GM23338 (cell line): ENCODE data around the gene IL1RN. TPM values are rescaled to one million over a fixed set of nuclear protein-coding genes. Genes with fewer than 3 reads are reported as not detected.

ENCODE experiments used
- ATAC-seq: fragments of 200-7000 bp; cut with Tn5 transposase; 3 replicates; pipeline ENCODE4 v1.9.1; 2020
- DNase-seq: peaks from one replicate; pipeline ENCODE4 v3.0.0-alpha.2; 2015; ENCODE audit warnings: low spot score
- H2AFZ ChIP-seq: fragments of 200-600 bp; sonication (generic); 2 replicates; pipeline ENCODE4 v1.8.0; 2016; ENCODE audit warnings: antibody characterized with exemption, mild to moderate bottlenecking, moderate library complexity
- H3F3A ChIP-seq: fragments of 200-600 bp; sonication (generic); replicated peaks from 2 replicates; pipeline ENCODE4 v1.8.0; 2017; ENCODE audit warnings: antibody characterized with exemption, mixed run types, low read depth
- H3K27ac ChIP-seq: fragments of 200-600 bp; sonication (generic); 2 replicates; pipeline ENCODE4 v1.6.1; 2016; ENCODE audit warnings: low read depth
- H3K27me3 ChIP-seq: fragments of 200-600 bp; sonication (generic); 2 replicates; pipeline ENCODE4 v1.8.0; 2016; ENCODE audit warnings: mild to moderate bottlenecking, mixed run types, moderate library complexity; ENCODE audit not compliant: insufficient read depth
- H3K36me3 ChIP-seq: fragments of 200-600 bp; sonication (generic); 2 replicates; pipeline ENCODE4 v1.8.0; 2016; ENCODE audit warnings: mild to moderate bottlenecking; ENCODE audit not compliant: insufficient read depth
- H3K4me1 ChIP-seq: fragments of 200-600 bp; sonication (generic); 2 replicates; pipeline ENCODE4 v1.8.0; 2016; ENCODE audit warnings: mild to moderate bottlenecking, moderate library complexity; ENCODE audit not compliant: insufficient read depth
- H3K4me2 ChIP-seq: fragments of 200-600 bp; sonication (generic); 2 replicates; pipeline ENCODE4 v1.7.1; 2017; ENCODE audit warnings: mixed run types
- H3K4me3 ChIP-seq: fragments of 200-600 bp; sonication (generic); 2 replicates; pipeline ENCODE4 v1.6.1; 2016; ENCODE audit warnings: mixed run types
- H3K79me2 ChIP-seq: fragments of 200-600 bp; sonication (generic); replicated peaks from 2 replicates; pipeline ENCODE4 v1.8.0; 2017; ENCODE audit warnings: mild to moderate bottlenecking; ENCODE audit not compliant: insufficient read depth
- H3K9me2 ChIP-seq: fragments of 200-600 bp; sonication (generic); 2 replicates; pipeline ENCODE4 v1.8.0; 2017; ENCODE audit not compliant: insufficient read depth
- H4K20me1 ChIP-seq: fragments of 200-600 bp; sonication (generic); replicated peaks from 2 replicates; pipeline ENCODE4 v1.8.0; 2017; ENCODE audit warnings: mild to moderate bottlenecking; ENCODE audit not compliant: insufficient read depth
- H3K27ac Mint-ChIP-seq: 2 replicates; pipeline ENCODE4 v1.8.0; 2020; ENCODE audit warnings: inconsistent platforms, mild to moderate bottlenecking, moderate library complexity, mixed read lengths
- H3K27me3 Mint-ChIP-seq: 3 replicates; pipeline ENCODE4 v1.8.0; 2022; ENCODE audit warnings: low read depth, mild to moderate bottlenecking, moderate library complexity, mixed read lengths, inconsistent platforms; ENCODE audit not compliant: insufficient read depth, poor library complexity
- H3K36me3 Mint-ChIP-seq: 3 replicates; pipeline ENCODE4 v1.8.0; 2021; ENCODE audit warnings: low read depth, mild to moderate bottlenecking, inconsistent platforms, moderate library complexity, mixed read lengths
- H3K4me1 Mint-ChIP-seq: 3 replicates; pipeline ENCODE4 v1.8.0; 2020; ENCODE audit warnings: mild to moderate bottlenecking, inconsistent platforms, mixed read lengths
- H3K4me3 Mint-ChIP-seq: 3 replicates; pipeline ENCODE4 v1.8.0; 2021; ENCODE audit warnings: moderate library complexity, mild to moderate bottlenecking, inconsistent platforms, mixed read lengths
- H3K9me3 Mint-ChIP-seq: 3 replicates; pipeline ENCODE4 v1.8.0; 2020; ENCODE audit warnings: moderate library complexity, mild to moderate bottlenecking, inconsistent platforms, mixed read lengths
- CREB1 ChIP-seq: fragments of 250-450 bp; sonication (Bioruptor Pico); IDR thresholded peaks from 2 replicates; pipeline ENCODE4 v1.5.0; 2020; ENCODE audit warnings: low read depth, mild to moderate bottlenecking, moderate library complexity
- ETS1 ChIP-seq: IDR thresholded peaks from 2 replicates; pipeline ENCODE4 v1.6.1; 2016; ENCODE audit warnings: antibody characterized with exemption
- EZH2 ChIP-seq: fragments of 200-600 bp; sonication (generic); IDR thresholded peaks from one replicate; pipeline ENCODE4 v1.8.0; 2017; ENCODE audit warnings: antibody characterized with exemption, mild to moderate bottlenecking, low read depth; ENCODE audit not compliant: unreplicated experiment
- EZH2phosphoT487 ChIP-seq: fragments of 200-600 bp; sonication (generic); IDR thresholded peaks from one replicate; pipeline ENCODE4 v1.8.1; 2018; ENCODE audit warnings: antibody characterized with exemption; ENCODE audit not compliant: unreplicated experiment
- JUNB ChIP-seq: IDR thresholded peaks from one replicate; pipeline ENCODE4 v1.6.1; 2016; ENCODE audit warnings: antibody characterized with exemption; ENCODE audit not compliant: unreplicated experiment
- NANOG ChIP-seq: IDR thresholded peaks from 2 replicates; pipeline ENCODE4 v1.6.1; 2016; ENCODE audit warnings: antibody characterized with exemption, borderline replicate concordance
- POLR2AphosphoS5 ChIP-seq: IDR thresholded peaks from 2 replicates; pipeline ENCODE4 v1.6.1; 2016; ENCODE audit warnings: antibody characterized with exemption, low read depth
- REST ChIP-seq: IDR thresholded peaks from one replicate; pipeline ENCODE4 v1.6.1; 2018; ENCODE audit warnings: antibody characterized with exemption; ENCODE audit not compliant: unreplicated experiment
- STAT1 ChIP-seq: IDR thresholded peaks from one replicate; pipeline ENCODE4 v1.6.1; 2016; ENCODE audit warnings: antibody characterized with exemption; ENCODE audit not compliant: unreplicated experiment
- ZNF114 ChIP-seq: fragments of 250-450 bp; sonication (Bioruptor Pico); IDR thresholded peaks from 2 replicates; pipeline ENCODE4 v1.5.0; 2020; ENCODE audit warnings: mild to moderate bottlenecking, moderate library complexity
- ZNF331 ChIP-seq: fragments of 250-450 bp; sonication (Bioruptor Pico); IDR thresholded peaks from 2 replicates; pipeline ENCODE4 v1.5.0; 2020; ENCODE audit warnings: low read depth, mild to moderate bottlenecking, moderate library complexity
- ZNF462 ChIP-seq: fragments of 250-450 bp; sonication (Bioruptor Pico); IDR thresholded peaks from 2 replicates; pipeline ENCODE4 v1.5.0; 2020; ENCODE audit warnings: mild to moderate bottlenecking, moderate library complexity
- polyA plus RNA-seq: library from polyadenylated mRNA; unstranded; fragments of >200 nt; fragmentation: Nextera tagmentation; extraction: Ambion mirVana; gene quantifications from 2 replicates; pipeline ENCODE4 v1.2.1, GENCODE V29; 2016
- total RNA-seq: library from RNA; depleted of rRNA; stranded (reverse); fragments of >200 nt; shearing (Covaris generic); gene quantifications from 2 replicates; pipeline ENCODE4 v1.2.3, GENCODE V29; 2014
- TF ChIP-seq, protein P1 (sequence below), 2 experiments: fragments of 200-600 bp in 1 of 2; sonication (generic) in 1 of 2; conservative IDR thresholded peaks; 2 replicates each; pipeline versions ENCODE4 v1.5.1 to v1.6.1; 2016 to 2017; ENCODE audit warnings: antibody characterized with exemption in 2 of 2, low read depth in 2 of 2, mild to moderate bottlenecking in 2 of 2, moderate library complexity in 1 of 2

Gene IL1RN
- total and polyA plus RNA-seq, 2 experiments from 2014 or later: not detected

DNA sequence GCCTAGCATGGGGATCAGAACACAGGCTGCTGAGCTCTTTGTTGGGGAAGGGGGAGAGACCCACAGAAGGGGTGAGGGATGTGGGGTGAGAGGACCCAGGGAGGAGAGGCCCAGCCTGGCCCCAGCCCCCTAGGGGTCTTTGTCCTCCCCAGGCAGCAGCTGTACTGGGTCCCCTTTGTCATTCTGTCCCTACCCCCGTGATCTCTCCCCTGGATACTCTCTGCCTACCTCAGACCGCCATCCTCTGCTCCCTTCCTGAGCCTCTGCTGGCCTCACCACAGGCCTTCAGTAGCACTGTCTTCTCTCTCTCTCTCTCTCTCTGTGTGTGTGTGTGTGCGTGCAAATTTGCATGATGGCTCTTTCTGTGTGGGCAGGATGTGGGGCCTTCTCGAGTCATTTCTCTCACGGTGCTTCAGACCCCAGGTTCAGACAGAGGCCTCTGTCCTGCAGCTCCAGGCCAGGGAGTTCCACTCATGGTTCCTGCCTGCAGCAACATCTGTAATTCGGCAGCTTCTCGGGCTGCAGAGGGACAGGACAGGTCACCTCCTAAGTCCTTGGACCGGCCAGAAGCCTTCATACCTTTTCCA lies 47.7 kb downstream of the IL1RN start:
- Mint-ChIP-seq H3K27me3 (peaks cover 5% of the 10 kb centered on the region), H3K36me3 (no peaks in the 10 kb centered on the region), H3K27ac (no peak overlapping the region), H3K9me3 (no peaks in the 10 kb centered on the region), H3K4me3 (no peak overlapping the region), H3K4me1 (peaks cover 26% of the 10 kb centered on the region)
- no peaks in the 10 kb centered on the region for H3K9me2 ChIP-seq
- ATAC-seq (peak; percentile 44), DNase-seq (no peak)
- H4K20me1 ChIP-seq: no peaks in the 10 kb centered on the region
- no peaks in the 10 kb centered on the region for H3K27me3 ChIP-seq
- 0 out of 2 replicates have a peak overlapping the region, but pooled peaks have one; percentile 18 for H2AFZ ChIP-seq
- H3K4me1 ChIP-seq: no peaks in the 10 kb centered on the region; the same call in 1 of the 2 replicates
- H3F3A ChIP-seq: no peaks in the 10 kb centered on the region
- no peak for TF ChIP-seq STAT1
- TF ChIP-seq, protein P1, sequence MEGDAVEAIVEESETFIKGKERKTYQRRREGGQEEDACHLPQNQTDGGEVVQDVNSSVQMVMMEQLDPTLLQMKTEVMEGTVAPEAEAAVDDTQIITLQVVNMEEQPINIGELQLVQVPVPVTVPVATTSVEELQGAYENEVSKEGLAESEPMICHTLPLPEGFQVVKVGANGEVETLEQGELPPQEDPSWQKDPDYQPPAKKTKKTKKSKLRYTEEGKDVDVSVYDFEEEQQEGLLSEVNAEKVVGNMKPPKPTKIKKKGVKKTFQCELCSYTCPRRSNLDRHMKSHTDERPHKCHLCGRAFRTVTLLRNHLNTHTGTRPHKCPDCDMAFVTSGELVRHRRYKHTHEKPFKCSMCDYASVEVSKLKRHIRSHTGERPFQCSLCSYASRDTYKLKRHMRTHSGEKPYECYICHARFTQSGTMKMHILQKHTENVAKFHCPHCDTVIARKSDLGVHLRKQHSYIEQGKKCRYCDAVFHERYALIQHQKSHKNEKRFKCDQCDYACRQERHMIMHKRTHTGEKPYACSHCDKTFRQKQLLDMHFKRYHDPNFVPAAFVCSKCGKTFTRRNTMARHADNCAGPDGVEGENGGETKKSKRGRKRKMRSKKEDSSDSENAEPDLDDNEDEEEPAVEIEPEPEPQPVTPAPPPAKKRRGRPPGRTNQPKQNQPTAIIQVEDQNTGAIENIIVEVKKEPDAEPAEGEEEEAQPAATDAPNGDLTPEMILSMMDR (conservative IDR thresholded peaks at IDR 0.05; ENCODE audit: low read depth in 2 of 2): no peak
- TF ChIP-seq ZNF331 (CRISPR knock-in tag): no peak
- TF ChIP-seq NANOG: no peak
- no peak for TF ChIP-seq JUNB
- no peak for TF ChIP-seq CREB1 (CRISPR knock-in tag)
- TF ChIP-seq ZNF462: no peak
- no peak for TF ChIP-seq EZH2
- TF ChIP-seq EZH2phosphoT487: no peak
- TF ChIP-seq POLR2AphosphoS5: no peak
- TF ChIP-seq ZNF114 (CRISPR knock-in tag): no peak
- no peak for TF ChIP-seq REST
- TF ChIP-seq ETS1: no peak
- H3K27ac ChIP-seq: no peak overlapping the region
- H3K4me3 ChIP-seq: no peak overlapping the region
- no peak overlapping the region for H3K4me2 ChIP-seq
- H3K36me3 ChIP-seq: no peaks in the 10 kb centered on the region
- no peaks in the 10 kb centered on the region for H3K79me2 ChIP-seq
